HEK293 (cell line): ENCODE data around the gene LYPD3.

Source experiments
- BCL11A ChIP-seq: fragments of 450-650 bp; formaldehyde crosslinking; IDR thresholded peaks from 2 replicates; pipeline ENCODE4 v1.5.1; 2016; ENCODE audit warnings: low read depth, missing biosample characterization, missing genetic modification characterization
- GLIS1 ChIP-seq: fragments of 450-650 bp; formaldehyde crosslinking; IDR thresholded peaks from 2 replicates; pipeline ENCODE4 v1.5.1; 2016; ENCODE audit warnings: missing biosample characterization, missing genetic modification characterization
- HIC1 ChIP-seq: fragments of 450-650 bp; formaldehyde crosslinking; IDR thresholded peaks from 2 replicates; pipeline ENCODE4 v1.5.1; 2016; ENCODE audit warnings: missing biosample characterization, missing genetic modification characterization
- KLF16 ChIP-seq: fragments of 450-650 bp; formaldehyde crosslinking; IDR thresholded peaks from 2 replicates; pipeline ENCODE4 v1.5.1; 2017; ENCODE audit warnings: missing biosample characterization, missing genetic modification characterization
- KLF17 ChIP-seq: fragments of 450-650 bp; formaldehyde crosslinking; IDR thresholded peaks from 2 replicates; pipeline ENCODE4 v1.5.1; 2016; ENCODE audit warnings: missing biosample characterization, missing genetic modification characterization
- PATZ1 ChIP-seq: fragments of 450-650 bp; formaldehyde crosslinking; IDR thresholded peaks from 2 replicates; pipeline ENCODE4 v1.5.1; 2016; ENCODE audit warnings: missing biosample characterization, missing genetic modification characterization
- SCRT2 ChIP-seq: fragments of 450-650 bp; formaldehyde crosslinking; IDR thresholded peaks from 2 replicates; pipeline ENCODE4 v1.5.1; 2016; ENCODE audit warnings: missing biosample characterization, missing genetic modification characterization
- SP2 ChIP-seq: fragments of 450-650 bp; formaldehyde crosslinking; IDR thresholded peaks from 2 replicates; pipeline ENCODE4 v1.5.1; 2016; ENCODE audit warnings: missing biosample characterization, missing genetic modification characterization
- SP3 ChIP-seq: fragments of 450-650 bp; formaldehyde crosslinking; IDR thresholded peaks from 2 replicates; pipeline ENCODE4 v1.5.1; 2016; ENCODE audit warnings: missing biosample characterization, missing genetic modification characterization
- ZBTB11 ChIP-seq: fragments of 450-650 bp; formaldehyde crosslinking; conservative IDR thresholded peaks from 2 replicates; pipeline ENCODE4 v1.5.1; 2016; ENCODE audit warnings: low read depth, missing biosample characterization, missing genetic modification characterization
- ZBTB20 ChIP-seq: fragments of 450-650 bp; formaldehyde crosslinking; IDR thresholded peaks from 2 replicates; pipeline ENCODE4 v1.5.1; 2016; ENCODE audit warnings: missing biosample characterization, missing genetic modification characterization
- ZBTB26 ChIP-seq: fragments of 450-650 bp; formaldehyde crosslinking; optimal IDR thresholded peaks from 2 replicates; pipeline ENCODE3; 2016; ENCODE audit warnings: missing biosample characterization, mild to moderate bottlenecking, missing genetic modification characterization
- ZBTB8A ChIP-seq: fragments of 450-650 bp; formaldehyde crosslinking; IDR thresholded peaks from 2 replicates; pipeline ENCODE4 v1.5.1; 2016; ENCODE audit warnings: missing biosample characterization, missing genetic modification characterization
- ZFP69B ChIP-seq: fragments of 450-650 bp; formaldehyde crosslinking; IDR thresholded peaks from 2 replicates; pipeline ENCODE4 v1.5.1; 2016; ENCODE audit warnings: missing biosample characterization, missing genetic modification characterization
- ZIC2 ChIP-seq: fragments of 450-650 bp; formaldehyde crosslinking; IDR thresholded peaks from 2 replicates; pipeline ENCODE4 v1.5.1; 2016; ENCODE audit warnings: missing biosample characterization, missing genetic modification characterization
- ZNF2 ChIP-seq: fragments of 450-650 bp; formaldehyde crosslinking; IDR thresholded peaks from 2 replicates; pipeline ENCODE4 v1.5.1; 2016; ENCODE audit warnings: missing biosample characterization, missing genetic modification characterization
- ZNF223 ChIP-seq: fragments of 450-650 bp; formaldehyde crosslinking; IDR thresholded peaks from 2 replicates; pipeline ENCODE4 v1.5.1; 2016; ENCODE audit warnings: missing biosample characterization, missing genetic modification characterization
- ZNF280D ChIP-seq: fragments of 450-650 bp; formaldehyde crosslinking; IDR thresholded peaks from 2 replicates; pipeline ENCODE4 v1.5.1; 2016; ENCODE audit warnings: missing biosample characterization, missing genetic modification characterization
- ZNF341 ChIP-seq: fragments of 450-650 bp; formaldehyde crosslinking; IDR thresholded peaks from 2 replicates; pipeline ENCODE4; 2016; ENCODE audit warnings: low read depth, missing biosample characterization, missing genetic modification characterization
- ZNF391 ChIP-seq: fragments of 450-650 bp; formaldehyde crosslinking; IDR thresholded peaks from 2 replicates; pipeline ENCODE4 v1.5.1; 2016; ENCODE audit warnings: low read depth, missing biosample characterization, missing genetic modification characterization, borderline replicate concordance
- ZNF416 ChIP-seq: fragments of 450-650 bp; formaldehyde crosslinking; IDR thresholded peaks from 2 replicates; pipeline ENCODE4 v1.5.1; 2016; ENCODE audit warnings: missing biosample characterization, missing genetic modification characterization
- ZNF521 ChIP-seq: fragments of 450-650 bp; formaldehyde crosslinking; IDR thresholded peaks from 2 replicates; pipeline ENCODE4 v1.5.1; 2017; ENCODE audit warnings: missing biosample characterization, mild to moderate bottlenecking, missing genetic modification characterization
- ZNF548 ChIP-seq: fragments of 450-650 bp; formaldehyde crosslinking; IDR thresholded peaks from 2 replicates; pipeline ENCODE4 v1.5.1; 2016; ENCODE audit warnings: missing biosample characterization, missing genetic modification characterization
- ZNF549 ChIP-seq: fragments of 450-650 bp; IDR thresholded peaks from 2 replicates; pipeline ENCODE4 v1.5.1; 2018; ENCODE audit warnings: missing biosample characterization, missing genetic modification characterization, mild to moderate bottlenecking, inconsistent platforms, moderate library complexity
- ZXDB ChIP-seq: fragments of 450-650 bp; formaldehyde crosslinking; IDR thresholded peaks from 2 replicates; pipeline ENCODE4 v1.5.1; 2016; ENCODE audit warnings: missing biosample characterization, missing genetic modification characterization

LYPD3 gene

GRCh38 chr19:43504426-43505185, 39.2 kb upstream of the LYPD3 start, which contains the start of gene PHLDB3 (continued):
- peak; percentile 50 for TF ChIP-seq PATZ1 (tag by site-specific recombination)
- TF ChIP-seq ZBTB26 (tag by site-specific recombination), result peak; percentile 68
- TF ChIP-seq ZNF521 (tag by site-specific recombination), result no peak
- peak; percentile 82 for TF ChIP-seq ZXDB (tag by site-specific recombination)
- peak; percentile 76 for TF ChIP-seq KLF17 (tag by site-specific recombination)
- no peak for TF ChIP-seq ZNF416
- peak; percentile 74 for TF ChIP-seq GLIS1 (tag by site-specific recombination)
- TF ChIP-seq ZIC2 (tag by site-specific recombination), result peak; percentile 22; the same call in 1 of the 2 replicates
- TF ChIP-seq SP3 (tag by site-specific recombination), result peak; percentile 84
- TF ChIP-seq ZNF280D (tag by site-specific recombination), result 0 out of 2 replicates have a peak, but pooled peaks have one; percentile 6
- peak; percentile 31; the same call in 1 of the 2 replicates for TF ChIP-seq ZNF223 (tag by site-specific recombination)
- 0 out of 2 replicates have a peak, but pooled peaks have one; percentile 64 for TF ChIP-seq BCL11A (tag by site-specific recombination)
- TF ChIP-seq HIC1 (tag by site-specific recombination), result peak; percentile 99
- TF ChIP-seq ZBTB20 (tag by site-specific recombination), result peak; percentile 74
- no peak for TF ChIP-seq ZNF548
- TF ChIP-seq ZNF391, result peak; percentile 73; the same call in 1 of the 2 replicates
- peak; percentile 24; the same call in 1 of the 2 replicates for TF ChIP-seq KLF16 (tag by site-specific recombination)
- no peak for TF ChIP-seq ZNF549 (tag by site-specific recombination)
- TF ChIP-seq SP2 (tag by site-specific recombination), result peak; percentile 61; the same call in 1 of the 2 replicates
- TF ChIP-seq ZBTB11 (tag by site-specific recombination), result peak; percentile 88
- peak; percentile 84 for TF ChIP-seq ZNF341 (tag by site-specific recombination)
- no peak; the same call in 1 of the 2 replicates for TF ChIP-seq ZBTB8A (tag by site-specific recombination)
- TF ChIP-seq ZNF2 (tag by site-specific recombination), result 0 out of 2 replicates have a peak, but pooled peaks have one; percentile 27
- TF ChIP-seq ZFP69B (tag by site-specific recombination), result peak; percentile 80
- TF ChIP-seq SCRT2 (tag by site-specific recombination), result peak; percentile 100
